BE2C (cell line): ENCODE measurements around the gene PRELID1.
A peak's percentile ranks its signal among the peaks of the same experiment; 100 is the strongest.

Source experiments
- DNase-seq: peaks from one replicate; pipeline ENCODE4 v3.0.0-alpha.2; 2020
- H3K27me3 ChIP-seq: fragments of 250-450 bp; sonication (Bioruptor Pico); 2 replicates; pipeline ENCODE4 v1.5.1; 2020; ENCODE audit warnings: mild to moderate bottlenecking
- H3K36me3 ChIP-seq: fragments of 250-450 bp; sonication (Bioruptor Pico); 2 replicates; pipeline ENCODE4 v1.5.1; 2020; ENCODE audit warnings: mild to moderate bottlenecking
- H3K4me1 ChIP-seq: fragments of 250-450 bp; sonication (Bioruptor Pico); 2 replicates; pipeline ENCODE4 v1.5.1; 2020
- H3K4me3 ChIP-seq: 2 replicates; pipeline ENCODE4 v1.5.1; 2011; ENCODE audit warnings: low read depth, low read length
- H3K9me3 ChIP-seq: fragments of 250-450 bp; sonication (Bioruptor Pico); 2 replicates; pipeline ENCODE4 v1.5.1; 2020
- CTCF ChIP-seq: IDR thresholded peaks from 2 replicates; pipeline ENCODE4 v1.5.1; 2012; ENCODE audit warnings: mild to moderate bottlenecking, low read depth, low read length

PRELID1 gene

GRCh38 chr5:177349762-177350161, 46.2 kb downstream of the PRELID1 start:
- H3K9me3 ChIP-seq, result no peaks in the 10 kb centered on the region
- no peak for DNase-seq
- no peak for TF ChIP-seq CTCF
- no peak overlapping the region for H3K4me3 ChIP-seq
- H3K36me3 ChIP-seq, result peaks cover 21% of the 10 kb centered on the region; the same call in 1 of the 2 replicates
- H3K4me1 ChIP-seq, result peaks cover 2% of the 10 kb centered on the region
- no peaks in the 10 kb centered on the region for H3K27me3 ChIP-seq

GRCh38 chr5:177350776-177351391, 47.3 kb downstream of the PRELID1 start:
- H3K4me3 ChIP-seq, result peak overlapping the region; percentile 97
- no peak for TF ChIP-seq CTCF
- no peaks in the 10 kb centered on the region for H3K27me3 ChIP-seq
- peaks cover 2% of the 10 kb centered on the region for H3K4me1 ChIP-seq
- peaks cover 18% of the 10 kb centered on the region; the same call in 1 of the 2 replicates for H3K36me3 ChIP-seq
- DNase-seq, result no peak
- H3K9me3 ChIP-seq, result no peaks in the 10 kb centered on the region; the same call in 1 of the 2 replicates

- Histone ChIP-seq H3K9me3 (no peaks in the 10 kb centered on the region; the same call in 1 of the 2 replicates), H3K27me3 (no peaks in the 10 kb centered on the region), H3K4me1 (peaks cover 2% of the 10 kb centered on the region), H3K36me3 (peaks cover 16% of the 10 kb centered on the region; the same call in 1 of the 2 replicates), H3K4me3 (peak within 1 kb of the TSS; percentile 97)
- DNase-seq, result peak; percentile 93
- TF ChIP-seq CTCF, result no peak
Observed at GRCh38 chr5:177351392-177352329, 48.1 kb downstream of the PRELID1 start, which contains the start of gene LMAN2. Gene LMAN2 (minus strand): TSS chr5:177351668. CDS start chr5:177351647, 21 bp downstream.

- Histone ChIP-seq H3K36me3 (peaks cover 6% of the 10 kb centered on the region; the same call in 1 of the 2 replicates), H3K4me3 (no peak overlapping the region), H3K4me1 (peaks cover 2% of the 10 kb centered on the region; the same call in 1 of the 2 replicates), H3K27me3 (no peaks in the 10 kb centered on the region), H3K9me3 (no peaks in the 10 kb centered on the region; the same call in 1 of the 2 replicates)
- DNase-seq, result no peak
- no peak for TF ChIP-seq CTCF
Observed at GRCh38 chr5:177353093-177353492, 49.5 kb downstream of the PRELID1 start.

- Histone ChIP-seq H3K9me3 (no peaks in the 10 kb centered on the region; the same call in 1 of the 2 replicates), H3K4me1 (peaks cover 2% of the 10 kb centered on the region; the same call in 1 of the 2 replicates), H3K36me3 (peaks cover 6% of the 10 kb centered on the region; the same call in 1 of the 2 replicates), H3K4me3 (no peak overlapping the region), H3K27me3 (no peaks in the 10 kb centered on the region)
- no peak for DNase-seq
- TF ChIP-seq CTCF, result no peak
Observed at GRCh38 chr5:177354256-177354655, 50.7 kb downstream of the PRELID1 start.
